AG10803 (cell line): ENCODE results near the gene HOMER1.

Source experiments
- DNase-seq: peaks from one replicate; pipeline ENCODE4 v3.0.0; 2010; ENCODE audit warnings: low read depth
- H3K4me3 ChIP-seq: 2 replicates; pipeline ENCODE4 v1.5.1; 2011; ENCODE audit warnings: mild to moderate bottlenecking, low read length, control low read depth
- CTCF ChIP-seq: conservative IDR thresholded peaks from 2 replicates; pipeline ENCODE4 v1.5.1; 2011; ENCODE audit warnings: mild to moderate bottlenecking, low read length, control low read depth, inconsistent platforms

Gene HOMER1

GRCh38 chr5:79480991-79481390 is 32.9 kb downstream of the HOMER1 start:
- no peak for TF ChIP-seq CTCF
- no peak overlapping the region for H3K4me3 ChIP-seq
- DNase-seq, result no peak

DNA sequence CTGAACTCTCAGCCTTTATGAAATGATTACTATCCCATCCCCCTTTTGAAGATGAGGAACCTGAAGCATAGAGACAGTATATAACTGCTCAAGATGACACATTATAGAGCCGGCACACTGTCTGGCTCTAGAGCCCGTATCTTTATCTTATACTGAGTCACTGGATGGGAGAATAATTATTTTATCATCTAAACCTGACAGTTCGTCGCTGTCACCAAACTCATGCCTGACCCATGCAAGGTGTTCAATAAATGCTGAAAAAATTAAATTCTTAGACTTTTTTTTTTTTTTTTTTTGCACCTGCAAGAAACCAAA is 38.8 kb downstream of the HOMER1 start:
- no peak overlapping the region for H3K4me3 ChIP-seq
- DNase-seq, result no peak
- no peak for TF ChIP-seq CTCF

DNA sequence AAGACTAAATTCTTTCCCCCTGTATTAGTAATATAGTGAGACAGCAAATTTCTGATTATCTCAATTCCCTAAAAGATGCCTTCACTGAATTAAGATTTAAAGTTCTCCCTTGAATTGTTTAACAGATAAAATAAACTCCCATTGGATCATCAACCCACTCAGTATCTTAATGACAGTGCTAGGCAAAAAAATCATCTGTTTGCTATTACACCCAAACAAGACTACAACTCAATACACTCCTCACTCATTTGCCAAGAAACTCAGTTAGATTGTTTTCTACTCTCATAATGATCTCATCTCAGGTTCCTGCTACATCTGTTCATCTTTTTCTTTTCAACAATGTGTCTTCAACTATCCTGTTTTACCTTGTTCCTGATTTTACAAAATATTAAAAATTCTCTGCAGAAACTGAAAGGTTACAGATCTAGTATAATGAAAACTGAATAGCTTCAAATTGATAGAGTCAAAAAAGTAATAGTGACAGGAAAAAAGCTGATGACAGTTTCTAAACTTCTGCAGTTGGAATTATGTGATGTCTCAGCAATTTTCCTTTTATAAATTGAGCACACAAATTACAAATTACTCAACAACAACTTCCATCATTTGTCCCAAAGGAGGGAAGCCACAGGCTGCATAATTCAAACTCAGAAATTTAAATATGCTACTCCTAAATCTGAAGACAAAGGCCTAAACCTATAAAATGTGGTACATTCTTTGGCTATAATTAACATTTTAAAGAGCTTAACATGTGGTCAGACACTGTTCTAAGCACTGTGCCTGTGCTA is 39.4 kb downstream of the HOMER1 start:
- peak; percentile 48 for DNase-seq
- no peak for TF ChIP-seq CTCF
- no peak overlapping the region for H3K4me3 ChIP-seq

- no peak for TF ChIP-seq CTCF
- DNase-seq, result no peak
- H3K4me3 ChIP-seq, result no peak overlapping the region
Observed at GRCh38 chr5:79471556-79471955, 42.4 kb downstream of the HOMER1 start.

DNA sequence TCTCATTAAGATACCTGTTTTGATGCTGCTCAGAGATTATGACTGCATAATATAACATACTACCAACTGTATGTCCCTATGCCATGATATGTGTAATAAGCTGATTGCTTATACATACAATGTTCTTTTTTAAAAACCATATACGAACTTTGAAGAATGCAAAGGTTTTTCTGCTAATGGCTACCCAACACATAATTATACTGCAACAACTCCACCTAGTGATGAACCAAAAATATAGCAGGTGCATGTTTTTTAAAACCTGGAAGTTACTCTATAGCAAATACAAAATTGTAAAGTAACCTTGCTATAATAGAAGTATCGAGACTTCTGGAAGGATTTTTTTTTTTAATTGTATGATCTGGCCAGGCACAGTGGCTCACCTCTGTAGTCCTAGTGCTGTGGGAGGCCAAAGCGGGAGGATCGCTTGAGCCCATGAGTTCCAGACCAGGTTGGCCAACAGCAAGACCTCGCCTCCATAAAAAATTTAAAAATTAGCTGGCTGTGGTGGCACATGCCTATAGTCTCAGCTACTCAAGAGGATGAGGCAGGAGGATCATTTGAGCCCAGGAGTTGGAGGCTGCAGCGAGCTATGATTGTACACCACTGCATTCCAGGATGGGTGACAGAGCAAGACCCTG is 49.1 kb downstream of the HOMER1 start:
- DNase-seq, result peak; percentile 46
- H3K4me3 ChIP-seq, result no peak overlapping the region
- TF ChIP-seq CTCF, result peak; percentile 75

- H3K4me3 ChIP-seq, result no peak overlapping the region
- DNase-seq, result no peak
- TF ChIP-seq CTCF, result no peak
Observed at GRCh38 chr5:79464278-79464677, 49.7 kb downstream of the HOMER1 start.

DNA sequence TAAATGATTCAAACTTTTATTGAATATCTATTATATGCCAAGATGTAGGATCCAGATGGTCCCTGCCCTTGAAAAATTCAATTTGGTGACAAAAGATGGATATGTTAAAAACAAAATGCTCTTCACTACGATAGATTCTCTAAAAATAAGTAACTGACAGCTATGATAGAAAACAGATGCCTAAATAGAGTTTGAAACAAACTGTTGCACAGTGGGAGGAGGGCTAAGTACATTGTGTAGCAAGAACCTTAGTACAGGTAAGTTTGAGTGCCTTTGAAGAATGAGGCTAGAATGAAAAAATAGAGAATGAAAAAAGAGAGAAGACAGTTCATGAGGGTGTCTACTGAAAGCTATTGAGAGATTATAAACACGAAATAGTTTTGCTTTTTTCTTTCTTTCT is 54.3 kb downstream of the HOMER1 start:
- H3K4me3 ChIP-seq, result no peak overlapping the region
- no peak for DNase-seq
- no peak for TF ChIP-seq CTCF
